HL-60 (cell line): Measurements from ENCODE around the gene RABGAP1L.

ENCODE experiments used
- DNase-seq, 2 experiments: peaks; one replicate each; pipeline ENCODE4 v3.0.0-alpha.2; 2010 to 2020; ENCODE audit warnings: low read depth in 1 of 2, low spot score in 1 of 2
- H3K27ac ChIP-seq: fragments of 250-450 bp; sonication (Bioruptor Pico); replicated peaks from 2 replicates; pipeline ENCODE4 v1.5.1; 2020; ENCODE audit warnings: mild to moderate bottlenecking, moderate library complexity
- H3K27me3 ChIP-seq: fragments of 250-450 bp; sonication (Bioruptor Pico); 2 replicates; pipeline ENCODE4 v1.5.1; 2021; ENCODE audit warnings: mild to moderate bottlenecking, moderate library complexity; ENCODE audit not compliant: insufficient read depth, poor library complexity, severe bottlenecking
- H3K4me3 ChIP-seq: replicated peaks from 2 replicates; pipeline ENCODE4 v1.5.1; 2011; ENCODE audit warnings: mild to moderate bottlenecking, control low read depth, low read length; ENCODE audit not compliant: insufficient read depth
- CTCF ChIP-seq: IDR thresholded peaks from one replicate; pipeline ENCODE4 v1.5.1; 2011; ENCODE audit warnings: low read length, control low read depth, inconsistent platforms; ENCODE audit not compliant: insufficient read depth
- GABPA ChIP-seq: IDR thresholded peaks from 2 replicates; pipeline ENCODE4 v1.6.1; 2012; ENCODE audit warnings: low read depth
- POLR2AphosphoS5 ChIP-seq: IDR thresholded peaks from 2 replicates; pipeline ENCODE4 v1.6.1; 2012; ENCODE audit warnings: low read depth
- REST ChIP-seq: IDR thresholded peaks from 2 replicates; pipeline ENCODE4 v1.6.1; 2012; ENCODE audit warnings: low read depth; ENCODE audit not compliant: insufficient replicate concordance
- SPI1 ChIP-seq: IDR thresholded peaks from 2 replicates; pipeline ENCODE4 v1.6.1; 2012; ENCODE audit warnings: low read depth, mild to moderate bottlenecking, borderline replicate concordance

Gene RABGAP1L

GRCh38 chr1:174938281-174939007, 779.1 kb downstream of the RABGAP1L start:
- TF ChIP-seq GABPA (no peak), SPI1 (peak; percentile 72; the same call in 1 of the 2 replicates)
- peak in 1 of 2 experiments; percentile 48 for DNase-seq
- Histone ChIP-seq H3K4me3 (no peak overlapping the region), H3K27me3 (no peaks in the 10 kb centered on the region), H3K27ac (peak overlapping the region; percentile 61)

GRCh38 chr1:174939775-174940545, 780.6 kb downstream of the RABGAP1L start:
- no peaks in the 10 kb centered on the region for H3K27me3 ChIP-seq
- TF ChIP-seq SPI1: no peak
- TF ChIP-seq GABPA: no peak
- no peak for TF ChIP-seq CTCF
- no peak for TF ChIP-seq POLR2AphosphoS5
- TF ChIP-seq REST: no peak
- DNase-seq: no peak
- H3K27ac ChIP-seq: no peak overlapping the region
- H3K4me3 ChIP-seq: no peak overlapping the region

- no peaks in the 10 kb centered on the region for H3K27me3 ChIP-seq
- no peak overlapping the region for H3K27ac ChIP-seq
- no peak for TF ChIP-seq POLR2AphosphoS5
- H3K4me3 ChIP-seq: no peak overlapping the region
- no peak for DNase-seq
Observed at GRCh38 chr1:174940646-174941175, 781.4 kb downstream of the RABGAP1L start.

- Histone ChIP-seq H3K4me3 (no peak overlapping the region), H3K27ac (peak overlapping the region; percentile 72), H3K27me3 (no peaks in the 10 kb centered on the region)
- TF ChIP-seq GABPA: no peak
- peak; percentile 64; the same call in 1 of the 2 replicates for TF ChIP-seq SPI1
- peak; percentile 77 to 91 for DNase-seq
Observed at GRCh38 chr1:174942547-174943255, 783.4 kb downstream of the RABGAP1L start.

GRCh38 chr1:174946031-174946430, 786.7 kb downstream of the RABGAP1L start:
- no peak for TF ChIP-seq POLR2AphosphoS5
- no peak for TF ChIP-seq GABPA
- no peak for TF ChIP-seq REST
- TF ChIP-seq CTCF: no peak
- TF ChIP-seq SPI1: no peak
- no peak for DNase-seq
- H3K27ac ChIP-seq: no peak overlapping the region
- H3K27me3 ChIP-seq: no peaks in the 10 kb centered on the region
- H3K4me3 ChIP-seq: no peak overlapping the region
